LNCaP clone FGC (cell line): ENCODE data around the gene TMEM87B.

Experiments
- DNase-seq: peaks from one replicate; pipeline ENCODE4 v3.0.0-alpha.2; 2011; ENCODE audit warnings: low read depth
- H3K4me3 ChIP-seq: 2 replicates; pipeline ENCODE4 v1.5.1; 2011; ENCODE audit warnings: mild to moderate bottlenecking, low read depth, low read length, control low read depth
- TF ChIP-seq, protein P1 (sequence below): IDR thresholded peaks from 2 replicates; pipeline ENCODE4 v1.5.1; 2012; ENCODE audit warnings: mild to moderate bottlenecking; ENCODE audit not compliant: control insufficient read depth, insufficient read depth; ENCODE audit errors: extremely low read depth

Gene TMEM87B

DNA sequence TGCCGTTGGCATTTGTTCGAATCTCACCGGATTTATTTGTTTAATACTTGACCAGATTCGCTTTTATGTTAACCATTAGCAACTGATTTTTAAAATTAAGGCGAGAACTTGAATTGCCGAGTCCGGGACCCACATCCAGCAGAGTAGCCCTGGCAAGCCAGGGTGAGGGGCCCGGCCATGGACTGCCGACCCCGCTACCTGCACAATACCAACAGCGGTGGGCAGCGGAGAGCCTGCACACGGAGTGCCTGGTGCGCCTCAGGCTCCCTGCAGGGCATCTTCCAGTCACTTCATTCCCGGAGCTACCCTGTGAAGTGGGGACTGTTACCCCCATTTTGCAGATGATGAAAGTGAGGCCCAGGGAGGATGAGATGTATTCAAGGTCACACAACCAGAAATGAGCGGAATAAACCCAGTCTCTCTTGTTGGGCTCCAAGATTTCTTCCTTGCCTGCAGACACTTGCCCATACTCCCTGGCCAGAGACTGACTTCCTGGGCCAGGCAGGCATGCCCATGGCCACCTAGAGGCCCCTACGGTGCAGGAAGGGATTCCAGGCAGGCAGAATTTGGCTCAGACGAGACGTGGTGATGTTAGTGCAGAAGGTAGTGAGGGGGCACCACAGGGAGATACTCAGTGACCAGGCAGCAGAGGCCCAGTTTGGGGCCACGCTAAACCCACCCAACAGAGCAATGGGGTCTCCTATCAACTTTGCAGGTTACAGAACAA, 86.0 kb downstream of the TMEM87B start:
- no peak overlapping the region for H3K4me3 ChIP-seq
- TF ChIP-seq, protein P1, sequence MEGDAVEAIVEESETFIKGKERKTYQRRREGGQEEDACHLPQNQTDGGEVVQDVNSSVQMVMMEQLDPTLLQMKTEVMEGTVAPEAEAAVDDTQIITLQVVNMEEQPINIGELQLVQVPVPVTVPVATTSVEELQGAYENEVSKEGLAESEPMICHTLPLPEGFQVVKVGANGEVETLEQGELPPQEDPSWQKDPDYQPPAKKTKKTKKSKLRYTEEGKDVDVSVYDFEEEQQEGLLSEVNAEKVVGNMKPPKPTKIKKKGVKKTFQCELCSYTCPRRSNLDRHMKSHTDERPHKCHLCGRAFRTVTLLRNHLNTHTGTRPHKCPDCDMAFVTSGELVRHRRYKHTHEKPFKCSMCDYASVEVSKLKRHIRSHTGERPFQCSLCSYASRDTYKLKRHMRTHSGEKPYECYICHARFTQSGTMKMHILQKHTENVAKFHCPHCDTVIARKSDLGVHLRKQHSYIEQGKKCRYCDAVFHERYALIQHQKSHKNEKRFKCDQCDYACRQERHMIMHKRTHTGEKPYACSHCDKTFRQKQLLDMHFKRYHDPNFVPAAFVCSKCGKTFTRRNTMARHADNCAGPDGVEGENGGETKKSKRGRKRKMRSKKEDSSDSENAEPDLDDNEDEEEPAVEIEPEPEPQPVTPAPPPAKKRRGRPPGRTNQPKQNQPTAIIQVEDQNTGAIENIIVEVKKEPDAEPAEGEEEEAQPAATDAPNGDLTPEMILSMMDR, result no peak
- DNase-seq, result no peak

- DNase-seq, result no peak
- TF ChIP-seq, protein P1, result no peak
- H3K4me3 ChIP-seq, result no peak overlapping the region
These were observed 86.5 kb downstream of the TMEM87B start for GRCh38 chr2:112141626-112142007.

DNA sequence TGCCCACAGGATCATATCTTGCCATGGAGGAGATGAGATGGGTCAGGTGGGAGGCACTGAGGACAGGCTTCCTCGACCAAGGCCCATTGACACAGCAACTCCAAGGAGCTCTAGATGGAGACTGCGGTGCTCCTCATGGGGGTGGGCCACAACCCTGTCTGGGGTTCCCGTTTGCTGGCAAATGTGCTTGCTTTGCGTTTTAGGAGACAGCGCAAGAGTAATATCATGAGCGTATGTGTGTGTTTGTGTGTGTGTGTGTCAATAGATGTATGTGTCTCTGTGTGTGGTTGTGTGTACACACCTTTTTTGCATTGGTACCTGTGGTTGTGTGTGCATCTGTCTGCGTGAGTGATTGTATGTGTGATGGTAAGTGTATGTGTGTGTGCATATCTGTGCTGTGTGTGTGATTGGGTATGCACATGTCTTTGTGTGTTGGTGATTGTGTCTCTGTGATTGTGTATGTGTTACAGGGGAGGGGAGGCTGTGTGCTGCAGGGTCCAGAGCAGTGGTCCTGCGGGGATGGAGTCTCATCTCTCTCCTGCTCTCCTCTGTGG, 87.5 kb downstream of the TMEM87B start:
- no peak overlapping the region for H3K4me3 ChIP-seq
- DNase-seq, result no peak
- TF ChIP-seq, protein P1, result no peak

- TF ChIP-seq, protein P1, result no peak
- DNase-seq, result no peak
- H3K4me3 ChIP-seq, result no peak overlapping the region
These were observed 88.1 kb downstream of the TMEM87B start for GRCh38 chr2:112143150-112143549.

- TF ChIP-seq, protein P1, result no peak
- no peak for DNase-seq
- H3K4me3 ChIP-seq, result no peak overlapping the region
These were observed 89.9 kb downstream of the TMEM87B start for GRCh38 chr2:112144966-112145365.

GRCh38 chr2:112147382-112148168, 92.5 kb downstream of the TMEM87B start:
- TF ChIP-seq, protein P1, result no peak
- no peak for DNase-seq
- no peak overlapping the region for H3K4me3 ChIP-seq
